Suprapubic skin (tissue), 4 donors: ENCODE measurements around the gene PLPP1.

Source experiments
- EP300 ChIP-seq: sonication (generic); formaldehyde crosslinking; IDR thresholded peaks from one replicate; pipeline ENCODE4 v1.6.1; 2017; ENCODE audit warnings: antibody characterized with exemption
- POLR2A ChIP-seq, 2 donors: fragments of 450-650 bp; IDR thresholded peaks; one replicate each; pipeline ENCODE4 v1.6.1; 2017; ENCODE audit warnings: antibody characterized with exemption in 2 of 2, mild to moderate bottlenecking in 2 of 2, moderate library complexity in 2 of 2
- POLR2AphosphoS5 ChIP-seq, 3 donors: sonication (generic); formaldehyde crosslinking; IDR thresholded peaks; one replicate each; pipeline ENCODE4 v1.6.1; 2017; ENCODE audit warnings: antibody characterized with exemption in 3 of 3
- TF ChIP-seq, protein P1 (sequence below), 2 donors: fragments of 200-600 bp in 1 of 2; fragments of 450-650 bp in 1 of 2; sonication (generic) in 1 of 2; IDR thresholded peaks; one replicate each; pipeline ENCODE4 v1.5.1; 2016 to 2019; ENCODE audit warnings: antibody characterized with exemption in 2 of 2, mild to moderate bottlenecking in 1 of 2, moderate library complexity in 1 of 2

DNA sequence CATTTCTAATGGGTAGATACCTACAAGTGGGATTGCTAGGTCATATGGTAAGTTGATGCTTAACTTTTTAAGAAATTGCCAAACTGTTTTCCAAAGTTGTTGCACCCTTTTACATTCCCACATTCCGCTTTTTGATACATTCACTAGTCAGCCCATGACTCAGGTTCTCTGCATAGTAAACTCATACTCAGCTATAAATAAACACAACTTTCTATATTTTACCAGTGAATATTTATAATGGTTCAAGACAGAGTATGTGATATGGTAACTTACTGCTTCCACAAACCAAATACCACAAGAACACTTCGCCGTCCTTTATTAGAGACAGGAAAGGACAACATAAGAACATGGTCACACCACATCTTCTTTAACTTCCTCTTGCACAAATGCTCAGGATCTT is 54.0 kb downstream of the PLPP1 start:
- TF ChIP-seq POLR2AphosphoS5 (IDR thresholded peaks at IDR 0.05): no peak
- TF ChIP-seq, protein P1, sequence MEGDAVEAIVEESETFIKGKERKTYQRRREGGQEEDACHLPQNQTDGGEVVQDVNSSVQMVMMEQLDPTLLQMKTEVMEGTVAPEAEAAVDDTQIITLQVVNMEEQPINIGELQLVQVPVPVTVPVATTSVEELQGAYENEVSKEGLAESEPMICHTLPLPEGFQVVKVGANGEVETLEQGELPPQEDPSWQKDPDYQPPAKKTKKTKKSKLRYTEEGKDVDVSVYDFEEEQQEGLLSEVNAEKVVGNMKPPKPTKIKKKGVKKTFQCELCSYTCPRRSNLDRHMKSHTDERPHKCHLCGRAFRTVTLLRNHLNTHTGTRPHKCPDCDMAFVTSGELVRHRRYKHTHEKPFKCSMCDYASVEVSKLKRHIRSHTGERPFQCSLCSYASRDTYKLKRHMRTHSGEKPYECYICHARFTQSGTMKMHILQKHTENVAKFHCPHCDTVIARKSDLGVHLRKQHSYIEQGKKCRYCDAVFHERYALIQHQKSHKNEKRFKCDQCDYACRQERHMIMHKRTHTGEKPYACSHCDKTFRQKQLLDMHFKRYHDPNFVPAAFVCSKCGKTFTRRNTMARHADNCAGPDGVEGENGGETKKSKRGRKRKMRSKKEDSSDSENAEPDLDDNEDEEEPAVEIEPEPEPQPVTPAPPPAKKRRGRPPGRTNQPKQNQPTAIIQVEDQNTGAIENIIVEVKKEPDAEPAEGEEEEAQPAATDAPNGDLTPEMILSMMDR (IDR thresholded peaks at IDR 0.05): no peak
- TF ChIP-seq EP300: no peak
- TF ChIP-seq POLR2A (IDR thresholded peaks at IDR 0.05): no peak
